ENCODE data around the gene LMO3. TPM values are rescaled to one million over a fixed set of nuclear protein-coding genes. Genes with fewer than 3 reads are reported as not detected.

LMO3 gene
- total and polyA plus RNA-seq, 2 of the 8 experiments (the other 6 are each of a cell fraction or from before 2014, with no cell fraction given): 4.7 to 16.7 TPM

GRCh38 chr12:16563504-16563903 lies 42.5 kb downstream of the LMO3 start (continued):
- TF ChIP-seq GTF2F1 (IDR thresholded peaks at IDR 0.05; ENCODE audit: borderline replicate concordance, low read depth, low read length): no peak
- TF ChIP-seq SIX5 (IDR thresholded peaks at IDR 0.05; ENCODE audit: low read depth, low read length): no peak
- no peak for TF ChIP-seq SP2 (IDR thresholded peaks at IDR 0.05; ENCODE audit: low read length)
- TF ChIP-seq TAF1 (IDR thresholded peaks at IDR 0.05; ENCODE audit: low read depth, low read length): no peak
- TF ChIP-seq BRCA1 (IDR thresholded peaks at IDR 0.05; ENCODE audit: low read depth, low read length): no peak

Data from H1 (cell line).